GM19023 (cell line): ENCODE measurements around the gene EDN3.

ENCODE experiments used
- ATAC-seq: cut with Tn5 transposase; IDR thresholded peaks from one replicate; pipeline ENCODE4 v1.9.1; 2021; ENCODE audit warnings: mild to moderate bottlenecking, moderate library complexity; ENCODE audit not compliant: unreplicated experiment

The EDN3 gene

GRCh38 chr20:59307270-59307669 lies 6.9 kb downstream of the EDN3 start:
- no peak for ATAC-seq

DNA sequence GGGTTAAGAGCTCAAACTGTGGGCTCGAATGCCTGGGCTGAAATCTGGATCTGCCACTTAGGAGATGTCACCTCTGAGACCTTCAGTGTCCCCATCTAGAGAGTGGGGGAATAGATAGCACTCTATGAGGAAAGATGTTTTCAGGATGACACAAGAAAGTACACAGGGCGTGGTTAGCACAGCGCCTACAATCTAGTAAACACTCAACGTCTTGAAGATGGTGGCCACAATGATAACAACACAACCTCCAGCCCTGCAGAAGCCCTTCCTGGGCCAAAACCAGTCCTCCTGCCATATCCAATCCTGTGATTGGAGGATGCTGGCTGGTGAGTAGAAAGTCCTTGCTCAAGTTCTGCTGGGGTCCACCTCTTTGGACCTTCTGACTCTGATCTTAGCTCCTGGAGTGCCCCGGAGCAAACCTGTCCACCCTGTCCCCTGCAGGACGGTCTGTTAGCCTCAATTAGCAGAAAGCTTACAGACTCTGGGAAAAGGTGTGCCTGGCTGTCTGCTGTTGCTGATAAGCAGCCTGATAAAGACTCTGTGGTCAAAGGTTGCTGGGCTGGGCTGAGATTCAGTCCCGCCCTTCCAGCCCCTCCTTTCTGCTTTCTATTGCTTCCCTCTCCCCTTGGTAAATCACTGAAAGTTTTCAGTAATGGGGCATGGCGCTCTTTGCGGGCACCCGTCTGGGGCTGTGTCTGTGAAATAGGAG lies 8.2 kb downstream of the EDN3 start:
- no peak for ATAC-seq

- no peak for ATAC-seq
Observed at GRCh38 chr20:59309218-59309617, 8.8 kb downstream of the EDN3 start.

DNA sequence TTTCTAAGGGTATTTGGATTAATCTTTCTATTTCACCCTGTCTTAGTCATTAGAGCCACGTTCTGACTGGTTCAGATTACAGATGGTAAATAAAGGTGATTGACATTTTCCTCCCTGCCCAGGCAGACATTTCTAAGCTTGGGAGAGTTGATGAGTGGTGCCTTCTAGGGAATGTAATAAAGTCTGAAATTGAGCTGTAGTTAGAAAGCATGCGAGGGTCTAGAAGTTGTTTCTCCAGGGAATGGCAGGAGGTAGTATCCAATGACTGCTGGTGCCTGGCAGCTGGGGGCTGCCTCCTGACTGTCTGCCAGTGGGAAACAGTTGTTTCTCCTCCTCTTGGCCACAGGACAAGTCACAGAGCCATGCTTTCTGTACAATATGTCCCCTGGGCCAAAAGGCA lies 14.6 kb downstream of the EDN3 start:
- no peak for ATAC-seq

GRCh38 chr20:59316911-59317731 lies 16.7 kb downstream of the EDN3 start:
- no peak for ATAC-seq

- ATAC-seq, result no peak
Observed at GRCh38 chr20:59318201-59318790, 17.9 kb downstream of the EDN3 start.

- ATAC-seq, result no peak
Observed at GRCh38 chr20:59318803-59319202, 18.4 kb downstream of the EDN3 start.

- no peak for ATAC-seq
Observed at GRCh38 chr20:59320426-59320825, 20.0 kb downstream of the EDN3 start.

- ATAC-seq, result no peak
Observed at GRCh38 chr20:59320854-59321647, 20.6 kb downstream of the EDN3 start.

- no peak for ATAC-seq
Observed at GRCh38 chr20:59322081-59322480, 21.7 kb downstream of the EDN3 start.

- ATAC-seq, result no peak
Observed at GRCh38 chr20:59322585-59323454, 22.4 kb downstream of the EDN3 start.

DNA sequence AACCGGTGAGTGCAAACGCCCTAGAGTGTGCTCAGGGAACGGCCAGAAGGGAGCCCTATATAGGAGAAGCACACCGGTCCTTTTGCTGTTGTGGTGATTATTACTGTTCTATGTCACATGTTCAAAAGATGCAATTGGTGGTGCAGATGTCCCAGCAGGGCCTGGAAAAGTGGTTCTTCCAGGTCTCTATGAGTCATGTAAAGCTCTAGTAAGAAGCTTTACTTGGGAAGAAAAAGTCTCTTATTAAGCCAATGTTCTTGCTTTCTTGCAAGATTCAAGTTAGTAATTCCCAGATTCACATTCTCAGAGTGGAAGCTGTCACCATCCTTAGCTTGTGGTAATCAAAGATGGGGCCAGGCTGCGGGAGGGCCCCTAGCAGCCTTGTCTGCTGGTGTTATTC lies 23.3 kb downstream of the EDN3 start:
- no peak for ATAC-seq

DNA sequence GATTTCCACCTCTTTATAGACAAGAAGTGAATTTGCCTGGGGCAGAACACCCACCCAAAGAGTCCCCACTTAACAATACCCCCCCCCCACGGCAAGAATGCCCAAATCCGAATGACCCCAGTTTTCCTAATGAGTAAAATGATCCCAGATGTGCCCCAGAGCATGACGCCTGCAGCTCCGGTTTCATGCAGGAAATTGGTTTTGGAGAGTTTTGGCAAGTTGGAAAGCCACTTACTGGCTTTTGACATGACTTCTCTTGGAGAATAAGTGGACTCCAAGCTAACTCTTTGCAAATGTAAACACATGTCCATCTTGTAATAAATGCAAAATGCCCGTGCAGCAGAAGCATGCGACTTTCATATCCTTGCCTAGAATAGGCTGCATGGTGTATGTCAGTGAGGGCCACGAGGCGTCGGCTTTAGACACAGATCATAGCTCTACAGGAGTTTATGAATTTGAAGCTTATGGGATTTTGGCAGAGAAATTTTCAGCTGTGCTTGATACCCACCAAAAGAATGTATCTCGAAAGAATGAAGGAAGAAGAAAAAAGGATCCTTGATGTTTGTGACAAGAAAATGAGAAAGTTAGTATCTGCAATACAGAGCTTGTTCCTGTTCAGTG lies 24.2 kb downstream of the EDN3 start:
- ATAC-seq, result no peak

DNA sequence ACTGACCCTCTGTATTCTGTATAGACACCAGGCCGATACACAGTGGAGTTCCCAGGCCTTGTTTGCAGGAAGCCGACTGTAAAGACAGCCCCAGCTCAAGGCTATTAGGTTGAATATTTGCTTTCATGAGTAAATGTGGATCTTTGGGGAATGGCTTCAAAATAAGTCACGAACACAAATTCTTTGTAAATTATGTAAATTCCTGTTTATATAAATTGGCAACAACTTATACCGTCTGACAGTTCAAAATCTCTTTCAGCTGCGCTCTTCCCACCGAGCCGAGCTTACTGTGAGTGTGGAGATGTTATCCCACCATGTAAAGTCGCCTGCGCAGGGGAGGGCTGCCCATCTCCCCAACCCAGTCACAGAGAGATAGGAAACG lies 24.7 kb downstream of the EDN3 start:
- no peak for ATAC-seq

GRCh38 chr20:59326188-59326587 lies 25.8 kb downstream of the EDN3 start:
- no peak for ATAC-seq

- ATAC-seq, result no peak
Observed at GRCh38 chr20:59328071-59328470, 27.7 kb downstream of the EDN3 start.

- no peak for ATAC-seq
Observed at GRCh38 chr20:59331721-59332329, 31.4 kb downstream of the EDN3 start.

DNA sequence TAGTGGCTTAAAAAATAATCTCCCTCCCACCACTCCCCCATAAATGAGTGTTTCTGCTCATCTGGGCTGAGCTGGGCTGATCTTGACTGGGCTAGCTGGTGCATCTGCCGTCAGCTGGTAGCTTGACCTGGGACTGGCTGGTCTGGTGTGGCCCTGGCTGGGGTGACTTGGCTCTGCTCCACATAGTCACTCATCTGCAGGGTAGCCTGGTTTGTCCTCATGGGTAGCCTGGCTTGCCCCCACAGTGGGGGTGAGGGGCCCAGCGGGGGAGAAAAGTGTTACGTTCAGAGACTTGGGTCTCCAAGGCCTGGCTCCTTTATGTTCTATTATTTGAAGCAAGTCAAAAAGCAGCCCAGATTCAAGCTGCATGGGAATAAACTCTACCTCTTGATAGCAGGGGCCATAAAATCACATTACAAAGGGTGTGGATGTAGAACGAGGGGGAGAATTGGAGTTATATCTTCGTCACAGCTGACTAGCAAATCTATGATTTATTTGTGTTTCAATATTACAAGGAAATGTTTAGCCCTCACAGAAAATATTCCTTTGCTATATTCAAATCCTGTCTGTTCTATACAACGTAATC lies 32.9 kb downstream of the EDN3 start:
- ATAC-seq, result no peak

DNA sequence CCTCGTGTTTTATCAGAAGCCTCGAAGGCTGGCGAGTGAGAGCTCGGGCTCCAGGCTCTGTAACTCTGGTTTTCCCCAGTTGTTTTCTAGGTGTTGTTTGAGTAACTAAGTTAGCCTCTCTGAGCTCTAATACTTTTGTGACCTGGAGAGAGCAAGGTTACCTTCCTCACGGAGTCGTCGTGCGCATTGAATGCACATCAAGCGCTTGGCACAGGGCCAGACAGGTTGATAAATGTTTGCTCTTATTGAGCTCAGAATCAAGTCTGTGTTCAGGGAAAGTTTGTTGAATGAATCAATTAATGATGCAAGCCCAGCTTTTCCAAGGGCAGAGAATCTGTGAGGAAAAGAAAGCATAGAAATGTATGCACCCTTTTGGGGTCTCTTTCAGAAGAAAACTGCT lies 33.5 kb downstream of the EDN3 start:
- ATAC-seq, result no peak
